ENCODE measurements around the gene KIAA0930.

- no peak for TF ChIP-seq CTCF (IDR thresholded peaks at IDR 0.05)
- no peak for TF ChIP-seq ZFX (IDR thresholded peaks at IDR 0.05; ENCODE audit: borderline replicate concordance)
Observed at GRCh38 chr22:45201678-45202332, 38.9 kb downstream of the KIAA0930 start.
